GDM1 (cell line): ENCODE measurements around the gene MRPL36.

ENCODE experiments used
- DNase-seq: peaks from one replicate; lab custom pipeline; 2025; lab: John Stamatoyannopoulos, UW

Gene MRPL36

GRCh38 chr5:1749346-1750124 is 50.1 kb downstream of the MRPL36 start:
- no peak for DNase-seq

GRCh38 chr5:1748845-1749244 is 50.8 kb downstream of the MRPL36 start:
- DNase-seq, result no peak
